GM19455 (cell line): Measurements from ENCODE around the gene UBTD1.
"Not testable (repeated sequence)": the region's sequence is repeated elsewhere in the genome, so short reads cannot be mapped to it uniquely, and the experiment has no call there.

ENCODE experiments used
- ATAC-seq: cut with Tn5 transposase; IDR thresholded peaks from one replicate; pipeline ENCODE4 v1.9.1; 2021; ENCODE audit not compliant: unreplicated experiment

The UBTD1 gene

DNA sequence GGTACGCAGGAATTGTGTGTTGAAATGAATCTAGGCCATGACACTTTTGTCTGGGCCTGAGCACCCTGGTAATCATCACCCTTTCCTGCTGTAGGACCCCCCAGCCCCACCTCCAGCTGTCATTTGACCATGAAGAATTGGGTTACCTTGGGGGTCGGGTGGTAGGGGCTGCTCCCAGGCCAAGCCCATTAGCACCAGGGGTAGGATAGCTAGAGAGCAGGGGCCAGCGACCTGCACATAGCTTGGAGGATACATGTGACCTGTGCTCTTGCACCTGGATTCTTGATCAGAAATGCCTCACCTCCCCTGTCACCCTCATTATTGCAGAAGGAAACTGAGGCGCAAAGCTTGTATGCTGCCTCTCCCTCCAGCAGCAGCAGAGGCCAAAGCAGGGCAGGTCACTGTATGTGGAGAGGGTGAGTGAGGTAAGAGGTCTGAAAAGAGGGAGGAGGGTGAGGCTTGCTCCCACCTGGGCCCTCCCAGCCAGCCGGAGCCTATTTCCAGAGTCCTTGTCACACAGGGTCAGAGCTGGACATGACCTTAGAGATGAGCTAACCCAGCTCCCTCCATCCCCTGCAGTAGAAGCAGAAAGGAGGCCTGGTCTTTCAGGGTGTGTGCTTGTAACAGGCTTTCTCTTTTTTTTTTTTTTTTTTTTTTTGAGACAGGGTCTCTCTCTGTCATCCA lies 38.6 kb downstream of the UBTD1 start:
- no peak for ATAC-seq

DNA sequence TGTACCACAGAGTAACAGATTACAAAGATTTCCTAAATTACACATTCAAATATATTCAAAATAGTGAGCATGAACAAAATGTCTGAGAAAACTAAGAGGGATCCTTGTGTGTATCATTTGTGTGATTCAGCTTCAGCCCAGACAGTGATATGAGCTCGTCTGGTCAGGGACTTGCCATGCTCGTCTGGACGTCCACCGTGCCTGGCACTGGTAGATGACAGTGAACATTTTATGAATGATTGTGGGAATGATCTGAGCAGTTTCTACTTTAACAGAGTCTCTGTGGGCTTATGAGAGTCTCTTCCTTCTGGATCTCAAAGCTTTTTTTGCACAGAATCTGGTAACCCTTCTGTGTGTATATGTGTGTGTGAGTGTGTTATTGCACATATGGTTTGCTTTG lies 39.7 kb downstream of the UBTD1 start:
- no peak for ATAC-seq

DNA sequence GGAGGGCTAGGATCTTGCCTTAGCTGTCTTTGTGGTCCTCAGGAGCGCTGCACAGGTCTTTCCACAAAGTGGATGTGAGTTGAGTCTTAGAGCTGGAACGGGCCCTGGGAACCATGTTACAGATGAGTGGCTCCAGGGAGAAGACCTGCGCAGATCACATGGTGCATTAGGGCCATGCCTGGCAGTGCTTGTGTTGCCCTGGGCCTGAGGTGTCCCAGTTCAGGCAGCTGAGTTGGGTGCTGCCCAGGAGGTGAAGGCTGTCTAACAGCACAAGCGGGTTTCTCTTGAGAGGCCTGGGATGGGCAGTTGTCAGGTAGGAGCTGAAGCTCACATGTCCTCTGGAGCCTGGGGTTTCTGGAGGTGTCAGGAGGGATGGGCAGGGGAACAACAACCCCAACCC lies 40.1 kb downstream of the UBTD1 start:
- no peak for ATAC-seq

DNA sequence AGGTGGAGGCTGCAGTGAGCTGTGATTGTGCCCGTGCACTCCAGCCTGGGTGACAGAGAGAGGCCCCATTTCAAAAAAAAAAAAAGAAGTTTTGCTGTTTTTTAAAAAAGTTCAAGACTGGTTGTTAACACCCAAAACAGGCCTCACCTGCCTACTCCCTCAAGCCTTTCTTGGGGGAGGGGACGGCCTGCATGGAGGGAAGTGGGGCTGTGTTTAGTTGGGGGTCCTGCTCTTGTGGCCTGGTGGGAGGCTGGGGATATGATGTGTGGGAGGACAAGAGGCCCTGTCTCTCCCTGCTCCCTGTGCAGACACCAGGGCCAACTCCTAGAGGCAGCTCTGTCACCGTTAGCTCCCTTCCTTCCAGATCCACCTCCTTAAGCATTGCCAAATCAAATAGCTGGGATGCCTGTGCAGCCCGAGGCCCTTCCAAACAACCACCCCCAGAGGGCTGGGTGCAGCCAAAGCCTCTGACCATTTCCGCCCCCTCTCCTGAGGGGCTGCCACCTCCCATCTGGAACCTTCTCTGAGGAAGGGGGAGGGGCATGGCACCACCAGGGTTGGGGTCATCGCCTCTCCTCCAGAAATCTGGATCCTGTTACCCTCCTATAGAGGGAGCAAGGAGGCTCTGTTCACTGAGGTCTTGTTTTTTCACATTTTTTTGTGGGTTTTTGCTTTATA lies 40.9 kb downstream of the UBTD1 start:
- no peak for ATAC-seq

DNA sequence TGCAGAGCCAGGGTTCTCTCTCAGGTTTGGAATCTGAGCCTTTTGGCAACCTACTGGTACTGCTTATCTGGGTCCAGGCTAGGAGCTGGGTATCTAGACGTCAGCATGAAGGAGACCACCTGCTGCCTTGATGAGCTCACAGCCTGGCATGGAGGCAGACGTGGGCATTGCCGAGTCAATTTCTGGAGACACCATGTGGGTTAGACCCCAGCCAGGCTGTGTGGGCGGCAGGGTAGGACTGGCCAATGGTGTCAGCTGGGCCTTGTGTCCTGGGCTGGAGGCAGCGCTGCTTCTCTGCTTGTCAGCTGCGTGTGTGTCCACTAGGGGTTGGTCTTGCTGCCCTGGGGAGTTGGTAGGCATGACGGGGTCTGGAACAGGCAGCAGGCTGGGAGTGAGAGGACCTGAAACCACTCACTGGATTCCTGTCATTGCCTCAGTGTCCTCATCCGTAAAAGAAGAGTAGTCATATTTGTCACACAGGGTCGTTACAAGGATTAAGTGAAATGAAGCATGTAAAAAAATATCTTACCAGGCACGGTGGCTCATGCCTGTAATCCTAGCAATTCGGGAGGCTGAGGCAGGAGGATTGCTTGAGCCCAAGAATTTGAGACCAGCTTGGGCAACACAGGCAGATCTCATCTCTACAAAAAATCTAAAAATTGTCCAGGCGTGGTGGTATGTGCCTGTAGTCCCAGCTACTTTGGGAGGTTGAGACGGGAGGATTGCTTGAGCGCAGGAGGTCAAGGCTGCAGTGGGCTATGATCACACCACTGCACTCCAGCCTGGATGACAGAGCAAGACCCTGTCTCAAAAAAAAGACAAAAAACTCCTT lies 42.2 kb downstream of the UBTD1 start:
- no peak for ATAC-seq

DNA sequence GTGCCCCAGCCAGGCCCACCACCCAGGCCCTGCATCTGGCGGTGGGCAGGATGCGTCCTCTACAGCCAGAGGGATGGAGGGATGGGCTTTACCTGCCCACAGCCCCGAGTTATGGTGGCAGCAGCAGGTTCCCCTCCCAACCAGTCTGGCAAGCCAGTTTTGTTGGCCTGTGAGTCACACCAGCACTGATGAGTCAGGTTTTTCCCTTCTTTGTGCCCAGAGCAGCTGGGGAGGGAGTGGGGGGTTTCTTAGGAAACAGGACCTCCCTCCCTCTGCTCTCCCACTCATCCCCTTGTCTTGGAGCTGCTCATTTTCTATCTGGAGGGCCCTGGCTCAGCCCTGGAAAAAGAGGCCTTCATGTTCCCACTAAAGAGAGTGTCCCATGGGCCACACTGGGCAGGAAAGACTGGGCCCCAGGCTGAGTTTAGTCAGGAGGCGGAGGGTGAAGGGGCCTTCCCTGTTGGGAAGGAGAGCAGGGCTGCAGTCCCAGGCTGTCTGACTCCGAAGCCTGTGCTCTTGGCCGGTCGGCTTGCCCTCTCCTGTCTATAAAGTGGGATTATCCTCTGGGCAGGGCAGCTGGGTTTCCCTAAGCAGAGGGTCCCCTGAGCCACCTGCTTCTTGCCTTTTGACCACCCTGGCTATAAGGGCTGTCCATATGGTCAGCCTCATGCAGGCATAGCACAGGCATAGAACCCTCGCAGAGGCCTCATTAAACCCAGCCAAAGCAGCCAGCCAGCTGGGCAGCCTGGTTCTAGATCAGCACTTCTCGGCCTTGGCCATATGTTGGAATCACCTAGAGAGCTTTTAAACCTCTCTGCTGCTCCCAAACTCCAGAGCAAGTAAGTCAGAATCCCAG lies 43.7 kb downstream of the UBTD1 start:
- ATAC-seq: no peak

DNA sequence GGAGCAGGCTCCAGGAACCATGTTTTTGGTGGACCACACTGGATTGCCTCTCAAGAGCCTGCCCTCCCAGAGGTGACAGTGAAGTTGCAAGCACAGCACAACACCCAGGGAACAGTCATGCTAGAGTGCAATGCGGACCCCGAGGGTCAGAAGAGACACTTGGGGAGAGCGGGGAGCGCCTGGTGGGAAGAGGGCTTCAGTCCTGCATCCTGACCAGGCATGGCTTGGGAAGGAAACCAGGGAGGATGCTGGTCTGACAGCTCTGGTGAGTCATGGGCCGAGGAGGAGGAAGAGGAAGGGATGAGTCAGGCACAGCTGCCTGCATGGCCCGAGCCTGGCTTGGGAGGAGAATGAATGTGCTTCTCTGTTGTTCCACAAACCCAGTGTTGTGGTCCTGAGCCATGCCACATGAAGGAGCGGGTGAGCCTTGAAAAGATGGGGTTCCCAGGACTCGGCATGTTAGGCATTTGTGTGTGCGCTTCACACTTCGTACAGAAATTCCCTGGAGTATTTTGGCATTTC lies 44.4 kb downstream of the UBTD1 start:
- no peak for ATAC-seq

DNA sequence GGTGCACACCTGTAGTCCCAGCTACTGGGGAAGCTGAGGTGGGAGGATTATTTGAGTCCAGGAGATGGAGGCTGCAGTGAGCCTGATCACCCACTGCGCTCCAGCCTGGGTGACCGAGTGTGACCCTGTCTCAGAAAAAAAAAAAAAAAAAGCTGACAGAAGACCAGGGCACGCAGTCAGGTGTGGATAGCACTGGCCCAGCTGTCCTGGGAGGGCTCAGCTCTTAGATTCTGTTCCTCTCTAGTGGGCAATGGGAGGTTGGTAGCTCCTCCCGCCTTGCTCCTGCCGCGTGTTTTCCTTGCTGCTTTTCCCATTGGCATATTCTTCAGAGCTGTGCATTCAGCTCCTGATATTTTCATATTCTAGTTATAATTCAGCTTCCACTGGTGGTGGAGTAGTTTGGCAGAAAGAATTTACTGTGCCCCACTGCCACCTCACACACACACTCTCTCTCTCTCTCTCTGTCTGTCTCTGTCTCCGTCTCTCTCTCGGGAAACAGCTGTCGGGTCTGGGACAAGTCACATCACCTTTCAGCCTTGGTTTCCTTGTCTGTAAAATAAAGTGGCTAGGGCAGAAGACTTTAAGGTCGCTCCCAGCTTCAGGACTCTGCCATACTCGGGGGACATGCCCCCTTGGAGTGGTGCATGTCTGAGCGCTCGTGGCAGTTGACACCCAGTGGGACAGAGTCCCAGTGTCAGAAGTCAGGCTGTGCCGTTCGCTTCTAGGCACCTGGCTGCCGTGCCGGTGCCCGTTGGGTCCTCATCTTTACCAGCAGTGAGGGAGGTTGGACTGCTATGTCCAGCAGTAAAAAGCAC lies 47.9 kb downstream of the UBTD1 start:
- no peak for ATAC-seq

DNA sequence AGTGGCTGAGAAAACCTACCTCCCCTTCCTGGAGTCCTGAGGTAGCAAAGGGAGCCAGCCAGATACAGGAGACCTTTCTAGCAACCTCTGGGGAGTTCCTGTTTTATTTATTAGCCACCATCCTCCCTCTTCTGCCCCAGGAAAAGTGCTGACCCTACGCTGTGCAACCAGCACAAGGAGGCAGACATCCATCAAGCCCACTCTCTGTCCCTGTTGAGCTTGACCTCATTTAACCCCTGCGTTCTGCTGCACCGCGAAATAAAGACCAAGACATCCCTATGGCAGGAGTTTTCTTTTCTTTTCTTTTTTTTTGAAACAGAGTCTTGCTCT lies 48.5 kb downstream of the UBTD1 start:
- no peak for ATAC-seq

DNA sequence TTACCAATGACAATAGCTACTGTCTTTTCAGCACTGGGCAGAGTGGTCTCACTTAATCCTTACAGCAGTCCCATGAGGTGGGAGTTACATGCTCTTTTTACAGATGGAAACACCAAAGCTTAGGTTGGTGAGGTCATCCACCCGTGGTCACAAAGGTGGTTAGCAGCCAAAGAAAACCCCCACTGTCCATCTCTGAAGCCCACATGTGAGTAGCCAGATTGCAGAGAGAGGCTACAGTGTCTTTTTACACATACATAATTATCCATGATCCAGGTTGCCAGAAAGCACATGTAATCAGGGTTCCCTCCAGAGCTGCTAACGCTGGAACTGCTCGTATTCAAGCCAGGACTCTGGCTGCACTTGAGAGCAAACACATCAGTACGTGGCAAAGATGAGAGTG lies 49.2 kb downstream of the UBTD1 start:
- no peak for ATAC-seq

DNA sequence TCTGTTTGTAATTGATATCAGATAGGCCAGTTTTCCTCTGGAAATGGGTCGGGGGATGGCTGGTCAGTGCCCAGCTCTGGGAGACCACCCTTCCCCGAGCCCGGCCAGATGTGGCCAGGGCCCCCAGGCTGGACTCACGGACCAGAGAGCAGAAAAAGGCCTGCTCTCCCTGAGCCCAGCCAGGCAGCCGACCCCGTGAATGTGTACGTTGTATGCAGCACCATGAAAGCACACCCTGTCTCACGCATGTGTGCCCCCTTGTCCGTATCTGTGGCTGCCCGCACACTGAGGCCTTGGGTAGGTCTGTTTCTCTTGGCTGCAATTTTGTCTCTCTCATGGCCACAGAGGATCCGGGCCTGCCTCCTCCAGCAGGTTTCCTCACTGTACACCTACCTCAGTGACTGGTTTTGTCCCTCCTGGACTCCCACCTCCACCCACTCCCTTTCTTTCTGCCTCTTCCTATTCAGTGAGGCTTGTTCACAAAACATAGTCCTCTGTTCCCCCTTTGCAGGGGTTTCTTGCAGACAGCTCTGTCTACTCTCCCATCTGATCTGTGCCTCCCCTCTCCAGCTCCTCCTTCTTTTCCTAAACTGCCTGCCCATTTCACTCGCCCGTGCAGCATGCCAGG lies 50.2 kb downstream of the UBTD1 start:
- no peak for ATAC-seq

DNA sequence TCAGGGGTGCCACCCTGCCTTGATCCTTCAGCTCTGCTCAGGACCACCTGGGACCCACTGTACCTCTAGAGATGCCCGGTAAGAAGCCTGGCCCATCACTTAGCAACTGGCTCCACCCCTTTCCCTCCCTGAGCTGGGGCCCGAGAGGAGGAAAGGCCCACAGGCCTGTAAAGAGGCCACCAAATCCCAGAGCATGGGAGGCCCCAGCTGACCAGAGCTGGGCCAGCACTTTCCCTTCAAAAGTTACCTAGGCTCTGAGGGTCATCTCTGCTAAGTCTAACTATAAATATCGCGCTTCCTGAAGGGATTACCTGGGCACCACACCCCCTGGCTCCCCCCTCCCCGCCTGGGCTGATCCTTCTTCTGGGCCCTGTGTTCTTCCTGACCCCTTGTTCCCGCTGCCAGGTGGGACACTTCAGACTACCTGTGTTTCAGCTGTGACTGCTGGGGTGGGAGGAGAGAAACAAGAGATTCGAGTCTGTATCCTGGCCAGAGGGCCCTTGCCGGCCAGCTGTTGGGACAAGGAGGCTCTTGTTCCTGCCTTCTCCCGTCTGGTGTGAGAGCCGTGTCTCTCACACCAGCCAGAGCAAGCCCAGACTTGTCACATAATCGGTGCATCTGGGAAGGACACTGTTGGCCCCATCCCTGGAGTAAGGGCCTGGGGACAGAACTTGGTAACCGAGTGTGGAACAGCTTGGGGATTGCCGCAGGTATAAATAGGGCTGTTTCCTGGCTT lies 51.0 kb downstream of the UBTD1 start:
- ATAC-seq: no peak

DNA sequence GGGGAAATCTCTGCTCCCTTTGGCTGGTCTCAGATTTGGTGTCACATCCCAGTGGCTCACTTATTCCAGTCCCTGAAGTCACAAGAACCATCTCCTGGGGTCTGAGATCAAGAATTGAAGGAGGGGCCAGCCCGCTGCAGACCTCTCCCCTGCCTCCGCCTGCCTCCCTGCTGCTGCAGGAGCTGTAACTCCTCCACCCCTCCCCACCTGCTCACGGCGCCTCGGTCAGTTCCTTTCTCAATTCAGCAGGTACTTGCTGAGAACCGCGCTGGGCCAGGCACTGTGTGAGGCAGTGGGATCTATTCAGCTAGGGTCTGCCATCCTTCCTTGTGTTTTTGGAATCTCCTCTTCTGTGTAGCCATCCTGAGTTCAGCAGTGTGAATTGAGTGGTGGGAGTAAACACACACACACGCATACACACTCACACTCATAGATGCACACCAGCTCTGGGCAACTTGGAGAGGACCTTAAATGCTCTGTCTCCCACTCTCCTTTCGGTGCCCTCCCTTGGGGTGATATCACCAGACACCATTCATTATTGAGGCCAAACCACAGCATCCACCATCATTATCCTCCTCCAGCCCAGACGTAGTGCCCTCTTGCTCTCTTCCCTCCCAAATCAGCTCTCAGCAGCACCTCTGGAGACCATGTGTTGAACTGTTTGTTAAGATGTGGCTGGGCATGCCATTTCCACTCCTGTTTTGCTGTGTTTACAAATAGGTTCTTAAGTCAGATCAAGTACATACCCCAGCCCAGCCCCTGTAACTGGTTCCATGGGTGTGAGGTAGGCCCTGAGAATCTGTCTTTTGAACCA lies 51.8 kb downstream of the UBTD1 start:
- no peak for ATAC-seq

DNA sequence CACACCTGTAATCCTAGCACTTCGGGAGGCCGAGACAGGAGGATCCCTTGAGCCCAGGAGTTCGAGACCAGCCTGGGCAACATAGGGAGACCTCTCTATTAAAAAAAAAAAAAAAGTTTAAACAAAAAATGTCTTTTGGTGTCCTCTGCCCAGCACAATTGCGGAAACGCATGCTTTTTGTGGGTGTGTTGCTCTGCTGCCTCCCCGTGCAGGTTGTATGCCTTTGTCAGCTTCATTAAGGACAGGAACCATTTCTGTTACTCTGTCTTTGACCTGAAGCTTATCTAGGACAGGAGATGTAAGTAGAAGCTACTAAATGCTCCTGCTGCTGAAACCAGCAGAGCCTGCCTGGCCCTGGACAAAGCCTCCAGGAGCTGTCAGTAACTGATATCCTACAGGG lies 52.5 kb downstream of the UBTD1 start:
- no peak for ATAC-seq

DNA sequence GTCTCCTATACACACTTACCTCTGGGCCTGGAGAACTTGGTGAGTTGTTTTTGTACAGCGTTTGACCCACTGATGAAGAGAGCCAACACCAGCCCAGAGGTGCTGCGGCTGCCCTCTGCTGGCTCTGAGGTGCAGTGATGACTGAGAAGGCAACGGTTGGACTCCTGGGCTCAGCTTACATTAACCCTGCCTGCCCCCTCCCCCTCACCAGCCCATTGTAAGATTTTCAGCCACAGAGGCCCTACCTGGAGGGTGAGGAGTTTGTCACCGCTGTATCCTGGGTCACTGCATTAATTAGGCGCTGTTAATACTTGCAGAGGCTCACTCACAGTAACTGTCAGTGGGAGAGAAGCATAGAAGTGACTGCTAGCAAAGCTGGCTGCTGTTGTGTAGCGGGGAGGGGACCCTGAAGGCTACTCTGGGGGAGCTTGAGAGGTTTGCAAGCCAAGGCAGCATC lies 54.9 kb downstream of the UBTD1 start:
- peak; percentile 61 for ATAC-seq

DNA sequence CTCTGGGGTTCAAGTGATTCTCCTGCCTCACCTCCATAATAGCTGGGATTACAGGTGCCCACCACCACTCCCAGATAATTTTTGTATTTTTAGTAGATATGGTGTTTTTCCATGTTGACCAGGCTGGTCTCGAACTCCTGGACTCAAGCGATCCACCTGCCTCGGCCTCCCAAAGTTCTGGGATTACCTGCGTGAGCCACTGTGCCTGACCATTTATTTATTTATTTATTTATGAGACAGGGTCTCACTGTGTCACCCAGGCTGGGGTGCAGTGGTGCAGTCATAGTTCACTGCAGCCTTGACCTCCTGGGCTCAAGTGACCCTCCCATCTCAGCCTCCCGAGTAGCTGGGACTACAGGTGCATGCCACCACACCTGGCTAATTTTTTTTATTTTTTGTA lies 55.6 kb downstream of the UBTD1 start:
- ATAC-seq: not testable (repeated sequence)

DNA sequence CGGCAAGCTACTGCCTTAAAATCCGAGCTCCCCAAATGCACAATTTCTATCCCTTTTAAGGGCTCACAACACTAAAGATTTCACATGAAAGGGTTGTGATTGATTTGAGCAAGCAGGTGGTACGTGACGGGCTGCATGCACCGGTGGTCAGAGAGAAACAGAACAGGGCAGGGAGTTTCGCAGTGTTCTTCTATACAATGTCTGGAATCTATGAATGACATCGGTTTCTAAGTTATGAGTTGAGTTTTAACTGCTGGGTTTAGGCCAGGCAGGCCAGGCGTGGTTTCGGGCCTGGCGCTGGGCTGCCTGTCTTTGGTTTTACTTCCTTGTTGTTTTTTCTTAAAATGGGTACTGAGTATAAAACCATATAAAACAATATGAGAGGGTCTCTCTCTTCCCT lies 56.8 kb downstream of the UBTD1 start:
- not testable (repeated sequence) for ATAC-seq

DNA sequence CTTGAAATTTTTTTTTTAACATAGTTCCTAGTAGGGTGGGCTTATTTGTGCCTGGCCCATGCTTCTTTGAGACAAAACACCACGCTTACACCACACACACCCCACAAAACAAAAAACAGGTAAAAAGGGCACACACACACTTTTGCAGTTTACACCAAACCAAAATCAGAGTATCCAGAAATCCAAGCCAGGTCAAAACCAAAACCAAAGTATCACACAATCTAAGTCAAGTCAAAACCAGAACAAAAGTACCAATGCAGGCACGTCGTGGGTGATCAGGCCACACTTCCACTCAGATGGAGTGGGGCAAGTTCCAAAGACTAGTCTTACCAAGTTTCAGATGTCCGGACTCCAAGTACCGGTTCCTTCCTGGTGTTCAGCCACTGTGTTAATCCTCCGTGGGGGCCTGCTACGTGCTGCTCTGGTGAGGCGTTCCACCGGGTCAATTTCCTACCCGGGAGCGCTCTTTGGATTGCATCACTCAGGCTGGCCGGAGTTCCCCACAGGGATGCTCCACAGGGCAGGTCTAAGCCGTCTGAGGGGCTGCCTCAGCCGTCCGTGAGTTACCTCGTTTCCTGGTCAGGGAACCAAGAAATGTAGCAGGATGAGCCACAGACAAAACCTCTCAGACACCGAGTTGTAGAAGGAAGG lies 62.1 kb downstream of the UBTD1 start:
- not testable (repeated sequence) for ATAC-seq
